Chondrocyte (in vitro differentiated cells): ENCODE measurements around the gene ZKSCAN5. TPM values are rescaled to one million over a fixed set of nuclear protein-coding genes. Genes with fewer than 3 reads are reported as not detected.

Source experiments
- DNase-seq: peaks from one replicate; pipeline ENCODE4 v3.0.0; 2021; ENCODE audit warnings: mixed read lengths, low spot score
- H3K27ac Mint-ChIP-seq: one replicate; pipeline ENCODE4 v1.8.0; 2021; ENCODE audit warnings: mild to moderate bottlenecking, moderate library complexity, mixed read lengths; ENCODE audit not compliant: unreplicated experiment
- H3K27me3 Mint-ChIP-seq: 2 replicates; pipeline ENCODE4 v1.8.0; 2021; ENCODE audit warnings: low read depth, mixed read lengths
- H3K36me3 Mint-ChIP-seq: 2 replicates; pipeline ENCODE4 v1.8.0; 2021; ENCODE audit warnings: low read depth, mixed read lengths
- H3K4me1 Mint-ChIP-seq: 2 replicates; pipeline ENCODE4 v1.8.0; 2021; ENCODE audit warnings: low read depth, mild to moderate bottlenecking, mixed read lengths
- H3K4me3 Mint-ChIP-seq: one replicate; pipeline ENCODE4 v1.8.0; 2021; ENCODE audit warnings: mild to moderate bottlenecking, moderate library complexity, mixed read lengths; ENCODE audit not compliant: unreplicated experiment
- H3K9me3 Mint-ChIP-seq: 2 replicates; pipeline ENCODE4 v1.8.0; 2021; ENCODE audit warnings: low read depth, mixed read lengths
- total RNA-seq: library from RNA; stranded (reverse); gene quantifications from 3 replicates; pipeline ENCODE4 v1.2.1, GENCODE V29; 2021
- TF ChIP-seq, protein P1 (sequence below): fragments of 200-600 bp; sonication (generic); IDR thresholded peaks from 2 replicates; pipeline ENCODE4 v1.5.0; 2021; ENCODE audit warnings: antibody characterized with exemption, mild to moderate bottlenecking, moderate library complexity

The ZKSCAN5 gene
- total RNA-seq, 1 donor from 2014 or later = 12.4 TPM

DNA sequence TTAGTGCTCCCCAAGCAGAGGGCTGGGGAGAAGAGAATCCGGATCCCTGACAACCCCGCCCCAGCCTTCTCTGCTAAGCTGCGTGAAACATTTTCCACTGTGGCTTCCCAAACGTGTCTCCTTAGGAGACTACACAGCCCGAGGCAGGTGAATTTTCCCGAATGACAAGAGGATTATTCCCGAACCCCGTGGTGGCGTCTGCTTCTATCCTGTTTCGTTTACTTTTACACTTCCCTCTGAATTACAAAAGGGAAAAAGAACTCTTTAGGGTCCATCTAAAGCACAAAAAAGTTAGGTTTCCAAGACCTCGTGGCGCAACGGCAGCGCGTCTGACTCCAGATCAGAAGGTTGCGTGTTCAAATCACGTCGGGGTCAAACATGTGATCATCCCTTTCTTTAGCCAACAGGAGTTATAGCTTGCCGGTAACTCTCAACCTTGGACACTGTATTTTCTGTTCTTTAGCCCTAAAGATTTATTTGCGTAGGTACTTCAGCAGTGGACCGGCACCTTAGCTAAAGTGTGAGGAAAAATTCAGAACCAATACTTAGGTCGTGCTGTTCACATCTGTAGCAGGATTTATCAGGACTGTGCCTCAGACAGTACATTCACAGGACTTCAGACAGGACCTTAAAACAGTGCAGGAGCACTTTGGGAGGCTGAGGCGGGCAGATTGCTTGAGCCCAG, 34.9 kb upstream of the ZKSCAN5 start:
- Mint-ChIP-seq H3K27ac (no peak overlapping the region), H3K4me1 (peaks cover 37% of the 10 kb centered on the region), H3K4me3 (no peak overlapping the region), H3K9me3 (no peaks in the 10 kb centered on the region), H3K27me3 (no peaks in the 10 kb centered on the region), H3K36me3 (peaks cover 2% of the 10 kb centered on the region)
- no peak for DNase-seq
- TF ChIP-seq, protein P1, sequence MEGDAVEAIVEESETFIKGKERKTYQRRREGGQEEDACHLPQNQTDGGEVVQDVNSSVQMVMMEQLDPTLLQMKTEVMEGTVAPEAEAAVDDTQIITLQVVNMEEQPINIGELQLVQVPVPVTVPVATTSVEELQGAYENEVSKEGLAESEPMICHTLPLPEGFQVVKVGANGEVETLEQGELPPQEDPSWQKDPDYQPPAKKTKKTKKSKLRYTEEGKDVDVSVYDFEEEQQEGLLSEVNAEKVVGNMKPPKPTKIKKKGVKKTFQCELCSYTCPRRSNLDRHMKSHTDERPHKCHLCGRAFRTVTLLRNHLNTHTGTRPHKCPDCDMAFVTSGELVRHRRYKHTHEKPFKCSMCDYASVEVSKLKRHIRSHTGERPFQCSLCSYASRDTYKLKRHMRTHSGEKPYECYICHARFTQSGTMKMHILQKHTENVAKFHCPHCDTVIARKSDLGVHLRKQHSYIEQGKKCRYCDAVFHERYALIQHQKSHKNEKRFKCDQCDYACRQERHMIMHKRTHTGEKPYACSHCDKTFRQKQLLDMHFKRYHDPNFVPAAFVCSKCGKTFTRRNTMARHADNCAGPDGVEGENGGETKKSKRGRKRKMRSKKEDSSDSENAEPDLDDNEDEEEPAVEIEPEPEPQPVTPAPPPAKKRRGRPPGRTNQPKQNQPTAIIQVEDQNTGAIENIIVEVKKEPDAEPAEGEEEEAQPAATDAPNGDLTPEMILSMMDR = no peak

DNA sequence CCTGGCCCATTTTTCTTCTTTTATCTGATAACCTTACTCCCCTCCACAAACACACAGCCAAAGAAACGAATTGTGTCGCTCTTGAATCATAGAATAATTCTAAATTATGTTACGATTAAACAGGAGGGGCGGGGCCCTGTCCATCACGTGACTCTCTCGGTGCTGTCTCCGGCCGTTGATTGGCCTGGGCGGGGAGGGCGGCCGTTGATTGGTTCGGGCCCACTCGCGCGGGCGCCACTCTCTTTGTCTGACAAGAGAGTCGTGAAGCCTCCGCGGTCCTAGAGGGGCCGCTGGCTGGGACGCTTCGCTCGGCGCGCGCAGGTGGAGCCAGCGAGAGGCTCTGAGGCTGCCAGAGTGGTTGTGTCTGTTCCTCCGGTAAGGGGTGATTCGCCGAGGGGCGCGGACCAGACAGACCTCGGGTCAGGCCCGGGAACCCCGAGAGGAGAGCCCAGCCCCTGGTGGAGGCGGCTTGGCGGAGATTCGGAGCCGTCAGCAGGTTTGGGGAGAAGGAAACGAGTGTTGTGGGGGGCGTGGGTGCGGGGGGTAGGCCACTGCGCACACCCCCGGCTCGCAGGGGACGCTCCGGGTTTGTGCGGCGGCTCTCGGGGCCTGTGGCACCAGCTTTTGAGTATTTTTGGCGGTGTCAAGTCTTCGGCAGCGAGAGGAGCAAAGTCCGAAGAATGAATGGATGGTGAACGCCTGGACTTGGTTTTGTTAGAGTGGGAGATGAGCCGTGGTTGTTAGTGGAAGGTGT, 31.7 kb upstream of the ZKSCAN5 start, which contains the start of gene ZNF789:
TSS of gene ZNF789 (plus strand) at position 330 of the 754 bp plus-strand sequence. CDS start 3,567 bp downstream, outside the sequence.
- TF ChIP-seq, protein P1 = peak; percentile 37
- DNase-seq = peak; percentile 100
- no peaks in the 10 kb centered on the region for H3K9me3 Mint-ChIP-seq
- H3K27ac Mint-ChIP-seq = peak within 1 kb of the TSS; percentile 96
- peaks cover 35% of the 10 kb centered on the region for H3K4me1 Mint-ChIP-seq
- no peaks in the 10 kb centered on the region for H3K27me3 Mint-ChIP-seq
- peak within 1 kb of the TSS; percentile 97 for H3K4me3 Mint-ChIP-seq
- H3K36me3 Mint-ChIP-seq = no peaks in the 10 kb centered on the region

DNA sequence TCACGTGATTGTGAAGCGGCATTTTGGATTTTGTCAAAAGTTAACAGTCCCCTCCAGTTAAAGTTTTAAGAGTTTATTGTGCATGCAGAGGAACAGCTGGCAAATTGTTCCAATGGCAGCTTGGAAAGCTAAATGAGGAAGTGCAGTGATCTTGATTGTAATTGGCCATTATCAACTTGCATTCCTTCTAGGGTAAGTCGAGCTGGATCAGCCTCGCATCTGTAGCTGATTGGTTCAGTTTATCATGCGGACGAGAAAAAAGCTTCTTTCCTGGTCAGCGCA, 31.2 kb upstream of the ZKSCAN5 start:
- no peaks in the 10 kb centered on the region for H3K36me3 Mint-ChIP-seq
- H3K27me3 Mint-ChIP-seq = no peaks in the 10 kb centered on the region
- no peak for DNase-seq
- no peaks in the 10 kb centered on the region for H3K9me3 Mint-ChIP-seq
- H3K4me3 Mint-ChIP-seq = peak overlapping the region; percentile 97
- peak overlapping the region; percentile 96 for H3K27ac Mint-ChIP-seq
- H3K4me1 Mint-ChIP-seq = peaks cover 38% of the 10 kb centered on the region
- TF ChIP-seq, protein P1 = no peak

DNA sequence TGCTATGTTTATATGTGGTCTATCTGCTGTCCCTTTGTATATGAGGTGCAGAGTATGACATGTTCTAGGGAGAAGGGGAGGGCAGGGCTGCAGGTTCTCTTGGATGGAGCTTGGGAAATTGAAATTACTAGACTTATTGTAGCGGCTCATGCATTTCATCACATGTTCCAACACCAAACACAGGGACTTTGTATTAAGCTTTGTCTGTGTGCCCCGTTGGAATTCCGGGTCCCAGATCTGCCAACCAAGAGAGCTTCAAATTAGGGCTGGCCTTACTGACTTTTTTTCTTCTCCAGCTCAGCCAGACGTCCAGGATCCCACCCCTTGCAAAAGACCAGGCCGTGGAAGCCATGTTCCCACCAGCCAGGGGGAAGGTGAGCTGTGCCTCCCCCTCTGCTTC, 28.4 kb upstream of the ZKSCAN5 start:
- Mint-ChIP-seq H3K36me3 (peaks cover 2% of the 10 kb centered on the region), H3K27me3 (no peaks in the 10 kb centered on the region), H3K4me1 (peaks cover 43% of the 10 kb centered on the region), H3K4me3 (no peak overlapping the region), H3K9me3 (no peaks in the 10 kb centered on the region), H3K27ac (peak overlapping the region; percentile 42)
- no peak for DNase-seq
- TF ChIP-seq, protein P1 = no peak

DNA sequence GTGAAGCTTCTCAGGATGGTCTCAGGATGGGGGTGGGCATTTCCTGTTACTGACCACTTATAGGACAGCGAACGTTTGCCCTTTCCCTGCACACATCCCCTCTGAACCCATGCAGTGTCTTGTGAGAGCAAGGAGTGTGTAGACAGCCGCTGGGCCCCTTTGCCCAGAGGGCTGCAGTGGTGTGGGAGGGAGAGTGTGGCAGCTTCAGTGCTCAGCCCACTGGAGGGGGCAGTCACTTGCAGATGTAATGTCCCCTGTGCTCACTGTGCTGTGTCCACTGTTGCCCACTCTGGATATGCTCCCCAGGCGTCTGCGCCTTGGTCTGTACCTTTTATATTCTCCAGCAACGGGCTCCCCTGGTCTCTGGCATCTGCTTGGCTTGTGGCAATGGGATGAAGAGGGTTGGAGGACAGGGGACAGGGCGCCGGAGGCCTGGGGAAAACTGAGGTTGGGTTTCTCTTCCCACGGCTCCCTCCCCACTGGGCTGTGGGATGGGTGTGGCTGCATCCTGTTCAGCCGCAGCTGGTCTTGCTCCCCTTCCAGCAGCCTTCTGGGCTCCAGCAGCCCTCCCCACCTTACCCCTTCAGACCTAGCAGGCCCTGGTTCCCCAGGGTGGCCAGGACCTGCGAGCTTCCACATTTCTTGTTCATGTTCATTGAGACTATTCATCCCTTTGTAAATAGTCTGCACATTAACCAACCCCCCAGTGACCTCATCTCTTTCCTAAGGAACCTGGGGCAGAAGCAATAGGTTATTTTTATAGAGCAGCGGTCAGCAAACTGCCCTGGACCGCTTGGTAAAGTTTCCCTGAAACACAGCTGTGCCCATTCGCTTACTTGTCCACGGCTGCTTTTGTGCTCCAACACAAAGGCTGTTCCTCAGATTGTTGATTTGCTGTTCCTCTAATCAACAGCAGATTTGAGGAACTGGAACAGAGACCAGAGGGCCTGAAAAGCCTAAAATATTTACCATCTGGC, 25.7 kb upstream of the ZKSCAN5 start:
- Mint-ChIP-seq H3K4me1 (peaks cover 30% of the 10 kb centered on the region), H3K36me3 (peaks cover 7% of the 10 kb centered on the region), H3K27me3 (no peaks in the 10 kb centered on the region), H3K9me3 (no peaks in the 10 kb centered on the region), H3K4me3 (no peak overlapping the region), H3K27ac (peak overlapping the region; percentile 32)
- no peak for DNase-seq
- TF ChIP-seq, protein P1 = no peak
